ENCODE results near the gene SLC16A1. TPM values are rescaled to one million over a fixed set of nuclear protein-coding genes. Genes with fewer than 3 reads are reported as not detected.

Gene SLC16A1
- total and polyA plus RNA-seq, 2 of the 8 experiments (the other 6 are each of a cell fraction or from before 2014, with no cell fraction given) = 435 to 545 TPM

DNA sequence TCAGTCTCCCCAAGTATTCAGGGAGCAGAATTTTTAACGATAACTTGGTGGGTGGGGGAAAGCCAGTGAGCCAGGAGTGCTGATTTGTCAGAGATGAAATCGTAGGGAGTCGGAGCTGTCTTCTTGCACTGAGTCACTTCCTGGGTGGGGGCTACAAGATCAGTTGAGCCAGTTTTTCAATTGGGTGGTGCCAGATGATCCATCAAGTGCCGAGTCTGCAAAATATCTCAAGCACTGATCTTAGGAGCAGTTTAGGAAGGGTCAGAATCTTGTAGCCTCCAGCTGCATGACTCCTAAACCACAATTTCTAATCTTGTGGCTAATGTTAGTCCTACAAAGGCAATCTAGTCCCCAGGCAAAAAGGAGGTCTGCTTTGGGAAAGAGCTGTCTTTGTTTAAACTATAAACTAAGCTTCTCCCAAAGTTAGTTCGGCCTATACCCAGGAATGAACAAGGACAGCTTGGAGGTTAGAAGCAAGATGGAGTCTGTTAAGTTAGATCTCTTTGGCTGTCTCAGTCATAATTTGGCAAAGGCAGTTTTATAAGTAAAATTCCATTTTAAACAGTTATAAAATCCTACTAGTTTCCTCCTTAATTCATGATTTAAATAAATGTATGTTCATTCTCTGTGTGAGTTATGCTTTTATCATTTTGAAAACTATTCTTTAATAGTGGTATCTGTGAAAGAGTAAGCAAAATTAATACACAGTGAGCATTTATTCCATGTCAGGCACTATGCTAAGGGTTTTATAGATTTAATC lies 51.7 kb downstream of the SLC16A1 start (continued):
- TF ChIP-seq KDM4A (IDR thresholded peaks at IDR 0.05; ENCODE audit: low read depth, low read length, severe bottlenecking) = no peak

Data from H1 (cell line).